HCT116 (cell line): Measurements from ENCODE around the gene SIGLEC7. TPM values are rescaled to one million over a fixed set of nuclear protein-coding genes. Genes with fewer than 3 reads are reported as not detected.

Source experiments
- ATAC-seq: fragments of 200-7000 bp; cut with Tn5 transposase; 2 replicates; pipeline ENCODE4 v1.9.1; 2020; ENCODE audit warnings: mild to moderate bottlenecking, moderate library complexity
- BruUV-seq: library from RNA; stranded (reverse); fragments of 400-500 nt; replicated peaks from 2 replicates; lab custom pipeline; 2021; lab: Mats Ljungman, UMichigan
- CTCF ChIA-PET: fragments of 300-600 bp; sonication (Branson Sonifier 250); formaldehyde crosslinking; loops from one replicate; lab custom pipeline; 2021; ENCODE audit warnings: antibody characterized with exemption; lab: Charles Lee
- POLR2A ChIA-PET: fragments of 300-600, 350-600 bp; sonication (Branson Sonifier 250); formaldehyde crosslinking; loops from one replicate; lab custom pipeline; 2021; ENCODE audit warnings: antibody characterized with exemption; lab: Charles Lee
- RAD21 ChIA-PET, 2 experiments: fragments of 300-600 bp; sonication (Branson Sonifier 250); formaldehyde crosslinking; loops; one replicate each; lab custom pipeline; 2023; ENCODE audit warnings: low total read pairs in 2 of 2; ENCODE audit not compliant: uncharacterized antibody in 2 of 2, unreplicated experiment in 2 of 2, low non-redundant PET in 1 of 2; lab: Charles Lee
- DNase-seq: peaks from one replicate; pipeline ENCODE4 v3.0.0-alpha.2; 2010; ENCODE audit warnings: low read depth, low spot score
- H2AFZ ChIP-seq: fragments of 200-600 bp; shearing (Covaris generic), sonication (generic); 2 replicates; pipeline ENCODE4 v1.6.1; 2017; ENCODE audit warnings: low read depth, mixed run types, mixed read lengths, antibody characterized with exemption, low read length; ENCODE audit not compliant: poor library complexity, severe bottlenecking
- H3K27ac ChIP-seq: 2 replicates; pipeline ENCODE4 v1.5.1; 2012; ENCODE audit warnings: low read depth, low read length
- H3K27me3 ChIP-seq: fragments of 200-600 bp; sonication (generic); 2 replicates; pipeline ENCODE4 v1.6.1; 2016; ENCODE audit warnings: mixed run types, low read length, mixed read lengths; ENCODE audit not compliant: insufficient read depth
- H3K36me3 ChIP-seq, 2 experiments: fragments of 200-500 bp in 1 of 2; fragments of 200-600 bp in 1 of 2; sonication (Bioruptor generic) in 1 of 2; sonication (generic) in 1 of 2; 2 replicates each; pipeline versions ENCODE4 v1.5.1 to v1.6.1; 2014 to 2016; ENCODE audit warnings: low read length in 2 of 2, inconsistent platforms in 1 of 2, mixed read lengths in 1 of 2, mixed run types in 1 of 2; ENCODE audit not compliant: insufficient read depth in 2 of 2, control insufficient read depth in 1 of 2
- H3K4me1 ChIP-seq, 2 experiments: fragments of 200-600 bp in 1 of 2; sonication (generic) in 1 of 2; 2 replicates each; pipeline versions ENCODE4 v1.5.1 to v1.6.1; 2012 to 2017; ENCODE audit warnings: low read length in 2 of 2, inconsistent platforms in 1 of 2, mild to moderate bottlenecking in 1 of 2, mixed read lengths in 1 of 2, mixed run types in 1 of 2, moderate library complexity in 1 of 2; ENCODE audit not compliant: insufficient read depth in 2 of 2, control insufficient read depth in 1 of 2
- H3K4me2 ChIP-seq: fragments of 200-600 bp; sonication (generic); 2 replicates; pipeline ENCODE4 v1.6.1; 2017; ENCODE audit warnings: mixed run types, low read length, mixed read lengths
- H3K4me3 ChIP-seq, 2 experiments: fragments of 200-600 bp in 1 of 2; sonication (generic) in 1 of 2; replicated peaks in 1 of 2; 2 replicates each; pipeline ENCODE4 v1.5.1; 2011 to 2016; ENCODE audit warnings: low read length in 2 of 2, control low read depth in 1 of 2, low read depth in 1 of 2, mild to moderate bottlenecking in 1 of 2, mixed read lengths in 1 of 2, mixed run types in 1 of 2
- H3K79me2 ChIP-seq: fragments of 200-600 bp; sonication (generic); 2 replicates; pipeline ENCODE4 v1.6.1; 2017; ENCODE audit warnings: mild to moderate bottlenecking, mixed run types, low read length, moderate library complexity, mixed read lengths; ENCODE audit not compliant: insufficient read depth
- H3K9ac ChIP-seq: fragments of 200-600 bp; sonication (generic); 2 replicates; pipeline ENCODE4 v1.6.1; 2016; ENCODE audit warnings: low read length, mixed read lengths
- H3K9me2 ChIP-seq: fragments of 200-600 bp; sonication (generic), shearing (Covaris generic); 2 replicates; pipeline ENCODE4 v1.6.1; 2017; ENCODE audit warnings: mixed run types, mild to moderate bottlenecking, moderate library complexity; ENCODE audit not compliant: insufficient read depth
- H3K9me3 ChIP-seq, 2 experiments: fragments of 200-500 bp in 1 of 2; fragments of 200-600 bp in 1 of 2; sonication (Bioruptor generic) in 1 of 2; sonication (generic) in 1 of 2; 2 replicates each; pipeline ENCODE4 v1.6.1; 2014 to 2017; ENCODE audit warnings: low read length in 2 of 2, mixed read lengths in 2 of 2, inconsistent platforms in 1 of 2, low read depth in 1 of 2, mild to moderate bottlenecking in 1 of 2, mixed run types in 1 of 2, moderate library complexity in 1 of 2; ENCODE audit not compliant: control insufficient read depth in 1 of 2, insufficient read depth in 1 of 2
- H4K20me1 ChIP-seq: fragments of 200-600 bp; sonication (generic), shearing (Covaris generic); 2 replicates; pipeline ENCODE4 v1.6.1; 2017; ENCODE audit warnings: mixed run types, mild to moderate bottlenecking, moderate library complexity; ENCODE audit not compliant: insufficient read depth
- ATF3 ChIP-seq: IDR thresholded peaks from 2 replicates; pipeline ENCODE4 v1.6.1; 2012
- CEBPB ChIP-seq: IDR thresholded peaks from 2 replicates; pipeline ENCODE4 v1.6.1; 2012; ENCODE audit warnings: low read depth
- EGR1 ChIP-seq: IDR thresholded peaks from 2 replicates; pipeline ENCODE4 v1.6.1; 2012; ENCODE audit warnings: low read depth
- ELF1 ChIP-seq: IDR thresholded peaks from 2 replicates; pipeline ENCODE4 v1.6.1; 2012; ENCODE audit warnings: low read depth, borderline replicate concordance
- EZH2 ChIP-seq: fragments of 200-600 bp; sonication (generic); IDR thresholded peaks from 2 replicates; pipeline ENCODE4 v1.6.1; 2017; ENCODE audit warnings: antibody characterized with exemption, mixed run types
- EZH2phosphoT487 ChIP-seq: fragments of 200-600 bp; IDR thresholded peaks from 2 replicates; pipeline ENCODE4 v1.6.1; 2018; ENCODE audit warnings: antibody characterized with exemption, borderline replicate concordance
- FOSL1 ChIP-seq: IDR thresholded peaks from 2 replicates; pipeline ENCODE4 v1.6.1; 2012; ENCODE audit warnings: low read depth
- POLR2A ChIP-seq: IDR thresholded peaks from 2 replicates; pipeline ENCODE4 v1.7.0; 2011; ENCODE audit warnings: borderline replicate concordance; ENCODE audit not compliant: insufficient read depth, insufficient read length; ENCODE audit errors: extremely low read depth
- RAD21 ChIP-seq: IDR thresholded peaks from 2 replicates; pipeline ENCODE4 v1.6.1; 2012; ENCODE audit warnings: low read depth, mild to moderate bottlenecking
- REST ChIP-seq: IDR thresholded peaks from 2 replicates; pipeline ENCODE4 v1.6.1; 2012; ENCODE audit warnings: low read depth
- SIN3A ChIP-seq: IDR thresholded peaks from 2 replicates; pipeline ENCODE4 v1.6.1; 2012; ENCODE audit warnings: low read depth
- SP1 ChIP-seq: IDR thresholded peaks from 2 replicates; pipeline ENCODE4 v1.6.1; 2012; ENCODE audit warnings: low read depth
- SRF ChIP-seq: IDR thresholded peaks from 2 replicates; pipeline ENCODE4 v1.6.1; 2012; ENCODE audit warnings: low read depth
- TCF7L2 ChIP-seq: IDR thresholded peaks from 2 replicates; pipeline ENCODE4 v1.7.0; 2011; ENCODE audit warnings: borderline replicate concordance, inconsistent platforms; ENCODE audit not compliant: insufficient read depth, insufficient read length; ENCODE audit errors: extremely low read depth
- YY1 ChIP-seq: IDR thresholded peaks from 2 replicates; pipeline ENCODE4 v1.6.1; 2011; ENCODE audit warnings: low read length, low read depth, moderate library complexity, mild to moderate bottlenecking; ENCODE audit not compliant: insufficient replicate concordance; ENCODE audit errors: extremely low read depth
- ZFX ChIP-seq: fragments of 450-650 bp; IDR thresholded peaks from 2 replicates; pipeline ENCODE4 v1.6.1; 2017
- intact Hi-C: fragments of 100-400 bp; cut with micrococcal nuclease; formaldehyde crosslinking; loops from 2 replicates; pipeline ENCODE4 v1.10.0; 2022
- total RNA-seq: library from RNA; stranded (reverse); gene quantifications from one replicate; pipeline ENCODE4 v1.2.1, GENCODE V29; 2021; ENCODE audit not compliant: unreplicated experiment

Gene SIGLEC7
- total RNA-seq, 1 experiment from 2014 or later, result not detected

DNA sequence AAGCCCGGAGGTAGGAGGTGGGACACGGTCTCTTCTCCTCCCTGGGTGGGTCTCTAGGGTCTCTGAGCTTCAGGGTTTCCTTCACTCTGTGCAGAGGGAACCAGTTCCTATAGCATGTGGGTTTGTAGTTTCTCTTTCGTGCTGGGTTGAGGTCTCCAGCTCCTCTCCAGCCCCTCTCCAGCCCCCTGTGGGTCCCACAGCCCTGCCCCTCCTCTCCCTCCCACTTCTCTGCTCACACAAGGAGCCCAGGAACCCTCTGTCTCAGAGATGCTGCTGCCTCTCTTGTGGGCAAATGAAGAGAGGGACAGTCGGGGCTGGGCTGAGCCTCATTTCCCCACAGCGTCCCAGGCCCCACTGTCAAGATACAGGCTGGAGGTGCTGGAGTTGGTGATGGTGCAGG lies 1.4 kb downstream of the SIGLEC7 start:
- peaks cover 4% of the 10 kb centered on the region; the same call in 1 of the 2 replicates for H3K27me3 ChIP-seq
- no peak overlapping the region for H3K9ac ChIP-seq
- BruUV-seq, result no TSS peak
- ChIA-PET RAD21 (no interaction called here), CTCF (no interaction called here), POLR2A (no interaction called here)
- no peaks in the 10 kb centered on the region for H3K36me3 ChIP-seq
- no peaks in the 10 kb centered on the region for H3K4me1 ChIP-seq
- TF ChIP-seq SIN3A, result no peak
- TF ChIP-seq ATF3, result no peak
- no peak for TF ChIP-seq TCF7L2
- no peak for TF ChIP-seq EZH2phosphoT487
- TF ChIP-seq FOSL1, result no peak
- no peak for TF ChIP-seq EGR1
- no peak for TF ChIP-seq YY1
- no peaks in the 10 kb centered on the region for H3K9me2 ChIP-seq
- no peak for DNase-seq
- intact Hi-C loops, result no loop called here
- ATAC-seq, result no peak
- H3K4me2 ChIP-seq, result no peak overlapping the region
- H3K9me3 ChIP-seq, result no peaks in the 10 kb centered on the region
- no peak overlapping the region for H3K27ac ChIP-seq
- no peak overlapping the region for H3K4me3 ChIP-seq
- no peaks in the 10 kb centered on the region for H4K20me1 ChIP-seq
- no peaks in the 10 kb centered on the region for H3K79me2 ChIP-seq
- no peak overlapping the region for H2AFZ ChIP-seq

DNA sequence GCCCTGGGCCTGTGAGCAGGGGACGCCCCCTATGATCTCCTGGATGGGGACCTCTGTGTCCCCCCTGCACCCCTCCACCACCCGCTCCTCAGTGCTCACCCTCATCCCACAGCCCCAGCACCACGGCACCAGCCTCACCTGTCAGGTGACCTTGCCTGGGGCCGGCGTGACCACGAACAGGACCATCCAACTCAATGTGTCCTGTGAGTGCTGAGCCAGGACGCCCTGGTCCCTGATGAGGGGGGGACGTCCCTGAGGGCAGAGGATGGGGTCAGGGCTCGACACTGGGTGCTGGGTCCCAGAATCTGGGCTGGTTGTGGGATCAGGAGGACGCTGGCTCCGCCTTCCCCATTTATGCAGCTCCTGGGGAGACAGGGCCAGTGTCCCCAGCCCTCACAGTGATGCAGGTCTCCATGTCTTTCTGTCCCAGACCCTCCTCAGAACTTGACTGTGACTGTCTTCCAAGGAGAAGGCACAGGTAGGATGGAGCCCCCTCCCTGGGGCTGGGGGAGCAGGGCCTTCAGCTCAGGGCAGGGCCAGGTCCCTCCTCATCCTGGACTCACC lies 2.5 kb downstream of the SIGLEC7 start:
- RAD21 ChIA-PET, result no interaction called here
- POLR2A ChIA-PET, result no interaction called here
- no peaks in the 10 kb centered on the region for H3K79me2 ChIP-seq
- no peaks in the 10 kb centered on the region for H3K4me1 ChIP-seq
- BruUV-seq, result no TSS peak
- ATAC-seq (no peak), DNase-seq (no peak)
- H2AFZ ChIP-seq, result no peak overlapping the region
- H3K9me2 ChIP-seq, result no peaks in the 10 kb centered on the region
- H3K9me3 ChIP-seq, result no peaks in the 10 kb centered on the region
- H3K27me3 ChIP-seq, result peaks cover 3% of the 10 kb centered on the region; the same call in 1 of the 2 replicates
- no peak overlapping the region for H3K4me3 ChIP-seq
- intact Hi-C loops, result no loop called here
- H3K36me3 ChIP-seq, result no peaks in the 10 kb centered on the region
- no peaks in the 10 kb centered on the region for H4K20me1 ChIP-seq
- H3K27ac ChIP-seq, result no peak overlapping the region
- CTCF ChIA-PET, result interaction anchor here (1.1 to 1.3 kb wide), 2 partner anchors 14 to 263 kb away, joined by 3 read pairs; no protein-coding TSS in a partner anchor
- H3K4me2 ChIP-seq, result no peak overlapping the region
- H3K9ac ChIP-seq, result no peak overlapping the region
- TF ChIP-seq FOSL1 (no peak), ELF1 (no peak), REST (no peak), SP1 (no peak), CEBPB (no peak), SRF (no peak), ATF3 (no peak), POLR2A (no peak), EGR1 (no peak), RAD21 (no peak), ZFX (no peak), EZH2 (no peak)
